ENCODE data around the gene RAPGEF2.
"Not testable (repeated sequence)": the region's sequence is repeated elsewhere in the genome, so short reads cannot be mapped to it uniquely, and the experiment has no call there.

Gene RAPGEF2

DNA sequence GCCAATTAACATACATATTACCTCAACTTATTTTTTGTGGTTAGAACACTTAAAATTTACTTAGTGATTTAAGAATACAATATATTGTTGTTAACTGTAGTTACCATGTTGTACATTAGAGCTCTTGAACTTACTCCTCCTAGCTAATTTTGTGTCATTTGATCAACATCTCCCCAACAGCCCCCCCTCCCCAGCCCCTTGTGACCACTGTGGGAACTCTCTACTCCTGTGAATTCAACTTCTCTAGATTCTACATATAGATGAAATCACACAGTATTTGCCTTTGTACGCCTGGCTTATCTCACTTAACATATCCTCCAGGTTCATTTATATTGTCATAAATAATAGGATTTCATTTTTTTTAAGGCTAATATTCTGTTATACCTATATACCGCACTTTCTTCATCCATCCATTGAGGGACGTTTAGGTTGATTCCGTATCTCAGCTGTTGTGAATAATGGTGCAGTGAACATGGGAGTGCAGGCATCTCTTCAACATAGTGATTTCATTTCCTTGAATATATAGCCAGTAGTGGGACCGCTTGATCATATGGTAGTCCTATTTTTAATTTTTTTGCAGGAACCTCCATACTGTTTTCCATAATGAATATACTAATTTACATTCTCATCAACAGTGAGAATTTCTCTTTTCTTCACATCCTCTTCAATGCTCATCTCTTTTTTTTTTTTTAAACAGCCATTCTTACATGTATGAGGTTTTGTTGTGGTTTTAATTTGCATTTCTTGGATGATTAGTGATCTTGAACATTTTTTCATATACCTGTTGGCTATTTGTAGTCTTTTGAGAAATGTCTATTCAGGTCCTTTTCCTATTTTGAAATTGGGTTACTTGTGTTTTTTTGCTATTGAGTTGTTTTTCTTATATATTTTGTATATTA lies 66.8 kb downstream of the RAPGEF2 start:
- no peak for DNase-seq

DNA sequence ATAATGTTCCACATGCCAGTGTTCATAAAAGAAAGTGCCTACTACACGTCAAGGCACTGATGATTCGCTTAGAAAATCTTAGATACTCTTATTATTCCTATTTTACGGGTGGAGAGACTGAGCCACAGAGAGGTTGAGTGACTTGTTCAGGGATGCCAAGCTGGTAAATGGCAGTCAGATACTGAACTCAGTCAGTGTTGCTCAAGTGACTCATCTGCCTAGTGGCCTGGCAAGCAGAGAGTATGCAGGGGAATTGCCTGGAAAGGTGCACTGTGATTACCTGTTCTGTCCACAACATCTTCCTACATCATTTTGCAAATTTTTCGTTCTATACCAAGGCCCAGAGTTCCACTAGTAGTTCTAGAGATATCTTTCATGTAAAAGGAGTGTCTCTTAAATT lies 68.4 kb downstream of the RAPGEF2 start:
- DNase-seq, result no peak

DNA sequence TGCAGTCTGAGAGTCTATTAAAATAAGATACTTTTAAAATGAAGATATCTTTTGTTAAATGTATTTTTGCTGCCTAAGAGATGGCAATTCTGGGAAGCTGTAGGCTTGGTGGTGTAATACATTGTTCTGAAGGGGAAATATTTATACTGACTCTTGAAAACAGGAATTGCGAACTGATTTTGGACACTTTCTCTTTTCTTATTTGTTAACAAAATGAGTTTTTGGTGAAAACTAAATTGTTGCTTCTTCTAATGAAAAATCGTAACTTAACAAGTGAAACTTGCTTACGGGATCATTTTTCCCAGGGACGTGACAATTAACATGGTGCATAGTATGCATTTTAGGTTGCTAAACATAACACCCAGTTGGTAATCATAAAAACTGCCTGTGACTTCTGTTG lies 71.0 kb downstream of the RAPGEF2 start:
- no peak for DNase-seq

DNA sequence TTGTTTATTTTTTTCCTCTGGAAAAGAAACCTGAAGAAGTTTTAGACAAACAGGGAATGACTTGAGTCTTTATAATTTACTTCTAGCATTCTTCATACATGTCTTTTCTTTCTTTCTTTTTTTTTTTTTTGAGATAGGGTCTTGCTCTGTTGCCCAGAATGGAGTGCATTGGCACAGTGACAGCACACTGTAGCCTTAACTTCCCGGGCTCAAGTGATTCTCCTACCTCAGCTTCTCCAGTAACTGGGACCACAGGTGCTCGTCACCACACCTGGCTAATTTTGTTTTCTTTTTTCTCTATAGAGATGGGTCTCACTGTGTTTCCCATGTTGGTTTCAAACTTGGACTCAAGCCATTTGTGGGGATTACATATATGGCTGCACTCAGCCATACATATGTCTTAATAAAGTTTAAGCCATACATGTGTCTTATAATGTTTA lies 71.8 kb downstream of the RAPGEF2 start:
- no peak for DNase-seq

DNA sequence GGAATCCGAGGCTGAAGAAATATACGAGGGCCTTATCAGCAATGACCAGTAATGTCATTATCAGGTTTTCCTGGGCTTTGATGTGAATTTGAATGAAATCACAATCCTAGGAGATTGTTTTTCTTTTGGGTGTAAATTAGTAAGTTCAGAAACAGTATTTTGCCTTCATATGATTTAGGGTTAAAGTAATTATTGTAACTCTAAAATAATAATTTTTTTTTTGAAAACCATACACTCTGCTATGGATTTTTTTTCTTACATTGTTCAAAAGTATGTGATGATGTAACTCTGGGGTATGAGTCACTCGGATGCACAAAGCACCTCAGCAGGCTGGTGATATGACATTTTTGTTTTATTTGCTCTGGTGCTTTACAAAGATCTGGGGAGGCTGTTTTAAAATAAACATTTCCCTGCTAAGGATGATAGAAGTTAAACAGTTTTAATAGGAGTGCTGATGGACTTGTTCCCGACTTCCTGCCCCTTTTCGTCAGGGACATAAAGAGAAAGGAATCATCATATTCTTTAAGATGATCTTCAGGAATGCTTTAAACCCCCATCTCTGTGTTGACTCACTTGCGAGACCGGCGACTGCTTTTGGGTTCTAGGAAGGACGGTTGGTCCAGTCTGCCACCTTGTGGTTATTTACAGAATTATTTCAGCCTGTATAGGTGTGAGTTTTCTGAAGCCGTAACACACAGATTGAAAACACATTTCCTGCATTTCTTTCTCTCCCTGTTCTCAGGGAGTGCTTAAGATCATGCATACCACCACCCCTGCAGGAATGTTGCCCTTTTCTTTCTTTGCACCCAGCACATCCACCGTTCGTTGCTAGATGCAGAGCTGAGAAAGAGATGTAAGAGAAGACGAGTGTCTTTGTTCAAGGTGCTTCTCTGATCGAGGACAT lies 72.5 kb downstream of the RAPGEF2 start:
- DNase-seq, result peak; percentile 48 to 79

DNA sequence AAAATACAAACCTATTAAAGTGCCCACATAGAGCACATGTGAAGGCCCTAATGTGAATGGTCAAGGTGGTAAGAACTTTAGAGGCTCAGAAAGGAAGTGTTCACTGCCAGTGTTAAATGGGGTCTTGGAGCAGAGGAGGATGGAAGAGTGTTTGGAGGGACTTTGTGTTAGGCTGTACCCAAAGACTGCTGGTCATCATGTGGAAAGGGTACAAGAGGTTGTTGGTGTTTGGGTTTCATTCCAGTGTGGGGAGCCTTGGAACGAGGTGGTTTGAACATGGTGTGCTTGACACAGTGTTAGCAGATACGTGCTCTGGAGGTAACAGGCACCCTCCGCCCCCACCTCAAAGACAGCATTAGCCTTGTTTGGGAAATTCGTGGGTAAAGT lies 73.1 kb downstream of the RAPGEF2 start:
- DNase-seq, result no peak

DNA sequence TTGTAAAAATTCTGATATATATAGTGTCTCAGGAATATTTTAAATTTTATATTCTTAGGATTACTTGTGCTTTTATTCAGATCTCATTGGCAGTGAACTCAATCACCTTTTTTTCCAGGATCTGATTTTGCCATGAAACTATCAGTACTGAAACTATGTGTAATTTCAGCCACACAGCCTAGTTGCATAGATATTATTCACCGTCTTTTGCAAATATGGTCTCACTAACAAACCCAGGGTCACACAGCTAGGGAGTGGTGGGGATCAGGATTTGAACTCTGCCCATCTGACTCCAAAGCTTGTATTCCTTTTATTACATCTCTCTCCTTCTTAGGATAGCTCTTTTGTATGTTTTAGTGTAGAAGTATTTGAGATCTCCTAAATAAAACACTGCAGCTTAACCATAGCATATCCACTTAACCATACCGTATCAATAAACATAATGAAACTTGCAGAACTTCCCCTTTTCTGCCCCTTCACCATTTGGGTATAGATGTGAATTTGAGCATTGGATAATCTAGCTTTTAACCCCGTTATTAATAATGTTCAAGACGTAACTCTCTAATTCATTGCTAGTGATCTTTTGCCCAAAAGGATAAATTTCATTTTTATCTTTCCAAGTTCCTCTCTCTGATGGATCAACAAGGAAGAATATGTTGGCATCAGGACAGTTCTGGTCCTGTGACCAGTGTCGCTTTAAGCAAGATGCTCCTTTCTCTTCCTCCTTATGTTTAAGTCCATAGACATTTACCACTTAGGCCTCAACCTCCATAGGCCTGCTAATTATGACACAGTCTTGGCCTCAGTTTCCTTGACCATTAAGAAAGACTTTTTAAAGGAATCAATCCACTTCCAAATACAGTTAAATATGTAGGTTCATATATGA lies 74.6 kb downstream of the RAPGEF2 start:
- DNase-seq, result no peak

DNA sequence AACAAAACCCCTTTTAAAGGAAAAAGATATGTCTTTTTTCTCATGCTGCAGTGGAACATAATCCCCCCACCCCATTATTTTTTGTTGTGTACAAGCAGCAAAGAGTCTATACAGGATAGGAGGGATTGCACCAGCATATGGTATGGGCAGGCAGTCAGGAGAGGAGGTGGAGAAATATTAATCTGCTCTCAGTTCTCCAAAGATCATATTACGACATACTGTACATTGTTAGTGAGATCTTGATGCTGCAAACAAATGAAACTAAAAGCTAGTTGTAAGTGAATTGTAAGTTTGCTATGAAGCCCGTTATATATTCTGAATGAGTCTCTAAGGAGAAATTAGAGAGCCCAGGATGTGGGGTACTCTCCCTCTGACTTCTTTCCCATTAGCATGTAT lies 75.3 kb downstream of the RAPGEF2 start:
- no peak for DNase-seq

DNA sequence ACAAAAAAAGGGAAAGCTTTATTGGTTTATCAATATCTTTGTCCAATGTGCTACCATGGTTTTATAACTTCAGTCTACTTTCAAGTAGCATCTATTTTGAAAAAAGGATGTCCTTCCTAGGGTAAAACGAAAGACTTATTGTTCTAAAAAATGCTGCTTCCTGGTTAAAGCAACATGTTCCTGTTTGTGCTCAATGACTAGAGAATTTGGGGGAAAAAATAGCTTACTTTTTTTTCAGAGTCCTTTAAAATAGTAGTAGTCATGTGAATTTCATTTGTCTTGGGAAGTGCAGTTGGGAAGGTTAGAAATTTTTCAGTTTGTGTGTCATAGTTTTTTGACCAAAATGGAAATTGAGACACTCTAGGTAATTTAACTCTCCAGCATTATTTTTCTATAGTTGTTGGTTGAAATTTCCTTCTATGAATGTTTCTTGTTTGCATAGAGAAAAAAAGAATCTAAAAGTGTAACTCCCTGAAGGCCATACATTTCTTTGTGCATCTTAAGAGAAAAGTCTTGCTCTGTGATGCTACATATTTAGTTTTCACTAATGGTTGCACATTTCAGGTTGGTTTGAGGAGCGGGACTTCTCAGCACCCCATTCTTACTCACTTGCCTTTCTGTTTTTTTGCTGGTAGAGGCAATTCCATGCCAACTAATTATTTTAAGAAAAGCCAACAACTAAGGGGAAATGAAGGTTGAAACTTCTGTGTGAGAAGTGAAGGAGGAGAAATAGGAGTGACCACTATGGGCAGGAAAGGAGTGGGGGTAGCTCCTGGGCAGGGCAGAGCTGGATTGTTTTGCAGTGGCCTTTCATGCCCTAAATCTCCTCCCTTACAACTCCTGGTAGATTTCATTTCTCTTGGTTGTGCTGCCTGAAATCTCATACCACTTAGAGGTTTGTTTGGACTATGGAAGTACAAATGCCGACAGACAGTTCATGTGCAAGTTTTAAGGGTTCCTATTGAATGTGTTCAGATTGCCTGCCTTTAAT lies 76.4 kb downstream of the RAPGEF2 start:
- no peak for DNase-seq

DNA sequence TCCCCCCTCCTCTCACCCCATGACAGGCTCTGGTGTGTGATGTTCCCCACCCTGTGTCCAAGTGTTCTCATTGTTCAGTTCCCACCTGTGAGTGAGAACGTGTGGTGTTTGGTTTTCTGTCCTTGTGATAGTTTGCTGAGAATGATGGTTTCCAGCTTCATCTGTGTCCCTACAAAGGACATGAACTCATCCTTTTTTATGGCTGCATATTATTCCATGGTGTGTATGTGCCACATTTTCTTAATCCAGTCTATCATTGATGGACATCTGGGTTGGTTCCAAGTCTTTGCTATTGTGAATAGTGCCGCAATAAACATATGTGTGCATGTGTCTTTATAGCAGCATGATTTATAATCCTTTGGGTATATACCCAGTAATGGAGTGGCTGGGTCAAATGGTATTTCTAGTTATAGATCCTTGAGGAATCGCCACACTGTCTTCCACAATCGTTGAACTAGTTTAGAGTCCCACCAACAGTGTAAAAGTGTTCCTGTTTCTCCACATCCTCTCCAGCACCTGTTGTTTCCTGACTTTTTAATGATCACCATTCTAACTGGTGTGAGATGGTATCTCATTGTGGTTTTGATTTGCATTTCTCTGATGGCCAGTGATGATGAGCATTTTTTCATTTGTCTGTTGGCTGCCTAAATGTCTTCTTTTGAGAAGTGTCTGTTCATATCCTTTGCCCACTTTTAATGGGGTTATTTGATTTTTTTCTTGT lies 81.2 kb downstream of the RAPGEF2 start:
- not testable (repeated sequence) for DNase-seq

DNA sequence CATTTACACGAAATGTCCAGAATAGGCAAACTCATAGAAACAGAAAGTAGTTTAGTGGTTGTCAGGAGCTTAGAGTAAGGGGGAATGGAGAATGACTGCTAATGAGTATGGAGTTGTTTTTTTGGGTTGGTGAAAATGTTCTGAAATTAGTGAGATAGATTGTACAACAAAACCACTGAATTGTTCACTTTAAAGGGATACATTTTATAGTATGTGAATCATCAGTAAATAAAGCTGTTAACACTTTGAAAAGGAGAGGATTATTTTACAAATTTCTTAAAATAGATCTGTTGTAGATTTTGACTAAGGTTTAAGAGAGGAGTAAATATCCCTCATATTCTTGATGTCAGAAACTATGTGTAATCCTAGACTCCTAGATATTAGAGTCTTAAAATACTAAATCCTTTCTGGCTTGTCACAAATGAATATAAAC lies 82.7 kb downstream of the RAPGEF2 start:
- DNase-seq, result no peak

DNA sequence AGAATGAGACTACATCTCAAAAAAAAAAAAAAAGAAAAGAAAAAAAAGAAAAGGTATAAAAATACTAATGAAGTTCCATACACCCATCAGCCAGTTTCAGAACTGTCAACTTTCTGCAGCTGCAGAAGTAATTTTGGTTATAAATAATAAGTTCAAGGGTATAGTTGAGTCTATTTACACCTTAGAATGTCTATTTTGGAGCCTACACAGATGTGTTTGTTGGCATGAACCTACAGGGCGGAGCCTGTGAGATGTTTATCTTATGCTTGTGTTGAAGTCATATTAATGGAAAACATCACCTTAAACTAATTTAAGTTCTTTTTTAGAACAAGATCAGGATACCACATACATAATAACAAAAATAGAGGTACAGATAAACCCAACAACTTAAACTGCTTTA lies 85.8 kb downstream of the RAPGEF2 start:
- DNase-seq, result no peak

DNA sequence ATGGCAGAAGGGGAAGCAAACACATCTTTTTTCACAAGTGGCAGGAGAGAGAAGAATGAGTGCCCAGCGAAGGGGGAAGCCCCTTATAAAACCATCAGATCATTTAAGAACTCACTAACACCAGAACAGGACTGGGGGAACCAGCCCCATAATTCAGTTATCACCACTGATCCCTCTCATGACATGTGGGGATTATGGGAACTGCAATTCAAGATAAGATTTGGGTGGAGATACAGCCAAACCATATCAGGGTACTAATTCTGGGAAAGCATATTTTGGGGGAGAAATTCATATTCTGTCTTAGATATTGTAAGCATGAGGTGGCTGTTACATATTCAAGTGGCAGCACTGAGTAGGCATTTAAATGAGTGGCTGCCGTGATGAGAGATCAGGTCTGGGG lies 87.8 kb downstream of the RAPGEF2 start:
- no peak for DNase-seq

DNA sequence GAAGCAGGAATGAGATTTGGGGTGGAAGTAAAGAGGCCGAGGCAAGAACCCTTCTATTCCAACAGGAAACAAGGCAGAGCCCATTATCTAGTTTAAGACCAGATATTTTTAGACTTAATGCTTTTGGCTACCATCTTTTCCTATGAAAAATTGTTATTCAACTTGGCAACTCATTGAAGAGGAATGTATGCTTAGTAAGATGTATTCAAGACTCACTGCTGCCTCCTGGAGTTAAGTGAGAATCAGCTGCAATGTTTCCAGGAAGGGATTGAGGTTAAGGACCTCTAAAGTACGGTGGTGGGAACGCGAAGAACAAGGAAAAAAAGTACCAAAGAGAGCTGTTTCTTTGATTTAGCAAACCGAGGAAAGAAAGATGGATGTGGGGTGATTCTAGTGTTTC lies 89.1 kb downstream of the RAPGEF2 start:
- DNase-seq, result peak in 1 of 2 experiments; percentile 31

DNA sequence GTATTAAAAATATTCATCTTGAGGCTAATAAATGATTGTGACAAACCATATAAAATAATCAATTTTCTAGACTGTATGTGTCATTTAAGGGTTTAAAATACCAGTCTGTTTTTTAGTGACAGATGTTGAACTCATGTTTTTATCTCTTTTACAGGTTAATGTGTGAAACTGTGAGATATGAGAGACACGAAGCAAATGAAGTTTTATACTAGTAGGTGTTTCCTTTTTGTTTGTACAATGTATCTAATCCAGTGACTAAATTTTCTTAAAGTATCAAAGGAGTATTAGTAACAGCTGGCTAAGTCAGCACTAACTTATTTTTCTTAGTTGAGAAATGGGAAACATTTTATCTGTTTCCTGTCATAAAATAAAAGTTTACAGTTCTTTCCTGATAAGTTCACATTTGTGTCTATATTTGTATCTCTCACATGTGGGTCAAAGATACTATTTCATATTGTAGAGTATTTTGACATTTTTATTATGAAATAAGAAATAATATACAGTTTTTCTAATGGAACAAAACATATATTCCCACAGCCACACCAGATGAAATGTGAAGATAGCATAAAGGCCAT lies 90.3 kb downstream of the RAPGEF2 start:
- DNase-seq, result no peak

DNA sequence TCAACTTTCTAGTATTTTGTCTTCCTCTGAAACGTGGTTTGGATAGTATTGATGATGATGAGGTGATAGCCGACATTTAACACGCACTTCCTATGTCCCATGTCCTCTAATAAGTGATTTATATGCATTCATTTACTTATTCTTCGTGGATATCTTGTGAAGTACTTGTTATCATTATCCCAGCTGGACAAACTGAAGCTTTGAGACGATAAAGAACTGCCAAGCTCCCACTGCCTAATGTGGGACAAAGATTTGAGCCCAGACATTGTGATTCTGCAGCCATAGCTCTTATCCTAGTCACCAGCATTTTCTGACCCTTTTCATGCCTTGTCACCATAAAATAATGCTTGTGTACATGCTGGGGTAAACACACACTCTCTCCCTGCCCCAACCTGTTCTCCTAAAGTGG lies 92.5 kb downstream of the RAPGEF2 start:
- no peak for DNase-seq

DNA sequence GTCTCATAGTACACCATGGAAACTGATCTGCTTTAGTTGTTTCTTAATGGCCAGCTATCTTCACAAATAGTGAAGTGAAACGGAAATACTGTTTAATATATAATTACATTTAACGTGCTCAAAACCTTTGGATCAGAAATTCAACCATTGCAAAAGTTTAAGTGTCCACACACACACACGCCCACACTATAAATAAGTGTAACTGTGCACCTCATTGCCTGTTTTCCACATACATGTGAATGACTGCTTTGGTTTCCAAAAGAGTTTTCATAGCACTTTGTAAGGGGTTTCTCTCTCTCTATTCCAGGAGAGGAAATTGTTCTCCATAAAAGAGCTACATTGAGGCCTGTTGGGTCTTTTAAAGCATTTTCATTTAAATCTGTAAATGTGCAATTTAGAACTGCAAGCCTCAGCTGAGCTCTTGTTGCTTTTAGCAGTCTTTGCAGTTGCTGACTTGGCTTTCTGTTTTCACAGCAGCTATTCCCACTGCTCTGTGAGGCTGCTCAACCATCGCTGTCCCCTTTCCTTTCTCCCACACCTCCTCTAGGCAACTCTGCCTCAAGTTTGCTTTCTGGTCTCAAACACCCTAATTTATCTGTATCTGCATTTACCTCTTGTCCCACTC lies 94.5 kb downstream of the RAPGEF2 start:
- no peak for DNase-seq

DNA sequence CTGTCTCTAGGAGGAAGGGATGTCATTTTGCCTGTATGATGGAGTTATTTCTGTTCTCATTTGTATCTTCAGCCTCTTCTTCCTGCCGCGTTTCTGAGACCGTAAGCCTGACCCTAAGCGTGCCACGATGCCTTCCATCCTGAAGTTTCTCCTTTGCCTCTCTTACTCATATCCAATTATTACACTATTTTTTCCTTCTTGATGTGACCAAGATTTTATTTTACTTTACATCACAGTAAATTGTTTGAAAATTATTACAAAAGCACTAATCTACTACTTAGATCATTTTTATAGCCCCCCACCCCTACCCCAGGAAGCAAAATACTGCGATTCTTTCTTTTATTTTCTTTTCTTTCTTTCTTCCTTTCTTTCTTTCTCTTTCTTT lies 95.0 kb downstream of the RAPGEF2 start:
- no peak for DNase-seq

DNA sequence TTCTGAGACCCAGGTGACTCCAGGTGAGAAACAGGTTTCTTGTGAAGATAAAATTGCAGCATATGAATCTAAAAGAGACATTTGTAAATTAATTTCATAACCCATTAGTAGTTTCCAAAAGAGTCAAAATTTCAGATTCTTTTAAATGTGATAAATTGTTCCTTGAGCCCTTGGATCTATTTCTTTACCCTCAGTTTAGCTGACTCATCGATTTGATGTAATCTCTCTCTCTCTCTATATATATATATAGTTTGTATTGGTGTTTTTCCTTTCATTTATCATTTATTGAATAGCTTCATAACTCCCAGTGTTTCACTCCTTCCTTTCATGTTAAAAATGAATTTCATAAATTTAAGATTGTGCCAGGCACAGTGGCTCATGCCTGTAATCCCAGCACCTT lies 96.9 kb downstream of the RAPGEF2 start:
- no peak for DNase-seq

DNA sequence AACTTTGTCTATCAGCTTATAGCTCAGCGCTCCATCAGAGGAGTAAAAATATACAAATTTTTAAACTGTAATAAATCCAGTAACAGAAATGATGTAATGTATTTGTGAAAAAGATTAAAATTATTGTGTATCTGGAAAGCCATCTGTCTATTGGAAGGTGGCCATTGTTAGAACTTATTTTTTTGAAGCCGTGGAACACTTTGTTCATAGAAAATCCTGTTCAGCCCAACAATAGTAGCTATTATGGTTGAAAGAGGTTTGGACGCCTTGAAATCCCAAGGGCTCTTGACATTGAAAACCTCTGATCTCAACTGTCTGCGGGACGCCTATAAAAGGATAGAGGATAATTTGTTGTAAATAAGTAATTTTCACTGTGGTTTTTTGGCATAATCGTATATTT lies 98.3 kb downstream of the RAPGEF2 start:
- no peak for DNase-seq
